Spinal cord (tissue), 10 donors: ENCODE results near the gene FOXN3. TPM values are rescaled to one million over a fixed set of nuclear protein-coding genes. Genes with fewer than 3 reads are reported as not detected.

ENCODE experiments used
- DNase-seq, 6 donors: peaks; one replicate each; pipeline versions ENCODE4 v3.0.0 to v3.0.0-alpha.2; 2013 to 2015; ENCODE audit warnings: low spot score in 6 of 6, low read depth in 4 of 6
- H3K27ac ChIP-seq: one replicate; pipeline ENCODE4 v1.5.1; 2013; ENCODE audit warnings: low read depth, low read length, control low read depth
- H3K27me3 ChIP-seq: one replicate; pipeline ENCODE4 v1.6.1; 2013; ENCODE audit warnings: low read length; ENCODE audit not compliant: control insufficient read depth, insufficient read depth
- H3K36me3 ChIP-seq: one replicate; pipeline ENCODE4 v1.6.1; 2013; ENCODE audit warnings: low read length; ENCODE audit not compliant: control insufficient read depth, insufficient read depth
- H3K4me1 ChIP-seq: one replicate; pipeline ENCODE4 v1.6.1; 2013; ENCODE audit warnings: low read length; ENCODE audit not compliant: control insufficient read depth, insufficient read depth
- H3K4me3 ChIP-seq: one replicate; pipeline ENCODE4 v1.5.1; 2013; ENCODE audit warnings: low read depth, low read length, control low read depth
- H3K9me3 ChIP-seq: one replicate; pipeline ENCODE4 v1.6.1; 2013; ENCODE audit warnings: low read length; ENCODE audit not compliant: control insufficient read depth, insufficient read depth
- WGBS: methylation state at CpG from one replicate; pipeline ENCODE4 v1.1.5; 2013; ENCODE audit warnings: missing lambda C conversion rate; ENCODE audit not compliant: insufficient coverage; 5-methylcytosine and 5-hydroxymethylcytosine counted together
- polyA plus RNA-seq, 2 donors: library from polyadenylated mRNA; unstranded; fragments of 120-200 nt; gene quantifications; one replicate each; pipeline ENCODE4 v1.2.1, GENCODE V29; 2013; ENCODE audit not compliant: insufficient read length in 2 of 2
- total RNA-seq, 2 donors: library from RNA; depleted of rRNA in 1 of 2; stranded (reverse); fragments of 120-200 nt in 1 of 2; fragments of >200 nt in 1 of 2; gene quantifications; one replicate each; pipeline versions ENCODE4 v1.2.3 to v1.2.4, GENCODE V29; 2013 to 2014
- donor health status: healthy.

The FOXN3 gene
- total and polyA plus RNA-seq, 4 donors, result 37.8 to 56.8 (median 46.8) TPM

DNA sequence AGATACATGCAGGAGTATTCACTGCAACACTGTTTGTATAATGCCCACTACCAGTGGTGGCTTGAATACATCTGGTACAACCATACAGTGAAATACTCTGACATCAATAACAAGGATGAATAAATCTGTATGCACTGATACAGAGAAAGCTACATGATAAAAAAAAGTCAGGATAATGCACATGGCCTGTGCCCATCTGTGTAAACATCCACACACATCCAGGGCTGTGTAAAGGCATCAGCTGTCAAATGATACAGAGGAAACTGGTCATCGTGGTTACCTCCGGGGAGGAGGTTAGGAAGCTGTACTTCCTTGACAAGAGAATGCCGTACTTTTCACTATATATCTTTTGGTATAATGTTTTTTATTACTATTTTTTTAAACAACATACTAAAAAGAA is 176.6 kb downstream of the FOXN3 start:
- no CpG with 5 or more reads among the region's 3 CpGs for WGBS
- DNase-seq, result no peak
- H3K27ac ChIP-seq, result no peak overlapping the region

DNA sequence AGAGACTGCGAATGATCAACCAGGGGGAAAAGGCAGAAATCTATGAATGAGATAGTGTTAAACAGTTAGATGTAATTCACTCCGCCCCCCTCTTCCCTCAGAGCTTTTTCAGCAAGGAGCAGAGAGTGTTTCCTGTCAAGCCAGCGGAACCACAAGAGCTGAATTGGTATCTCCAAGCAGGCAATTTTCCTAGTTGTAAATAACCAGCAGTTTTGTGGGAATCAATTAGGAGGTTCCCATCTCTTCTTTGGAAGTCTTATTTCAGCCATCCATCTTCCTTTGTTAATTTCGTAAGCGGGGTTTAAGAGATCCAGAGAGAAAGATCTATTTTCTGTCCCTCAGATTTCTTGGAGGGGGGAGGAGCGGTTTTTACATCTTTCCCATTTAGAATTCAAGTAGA is 178.0 kb downstream of the FOXN3 start:
- no peaks in the 10 kb centered on the region for H3K36me3 ChIP-seq
- no peaks in the 10 kb centered on the region for H3K9me3 ChIP-seq
- no peak overlapping the region for H3K4me3 ChIP-seq
- peak in 4 of 6 donors; percentile 48 to 90 (median 70) for DNase-seq
- H3K27ac ChIP-seq, result peak overlapping the region; percentile 72
- H3K4me1 ChIP-seq, result peaks cover 34% of the 10 kb centered on the region
- WGBS, result no CpG with 5 or more reads among the region's 6 CpGs
- no peaks in the 10 kb centered on the region for H3K27me3 ChIP-seq

More for the DNA sequence above, 176.6 kb downstream of the FOXN3 start:
- Histone ChIP-seq H3K36me3 (no peaks in the 10 kb centered on the region), H3K9me3 (no peaks in the 10 kb centered on the region), H3K4me1 (peaks cover 29% of the 10 kb centered on the region), H3K4me3 (no peak overlapping the region), H3K27me3 (no peaks in the 10 kb centered on the region)

DNA sequence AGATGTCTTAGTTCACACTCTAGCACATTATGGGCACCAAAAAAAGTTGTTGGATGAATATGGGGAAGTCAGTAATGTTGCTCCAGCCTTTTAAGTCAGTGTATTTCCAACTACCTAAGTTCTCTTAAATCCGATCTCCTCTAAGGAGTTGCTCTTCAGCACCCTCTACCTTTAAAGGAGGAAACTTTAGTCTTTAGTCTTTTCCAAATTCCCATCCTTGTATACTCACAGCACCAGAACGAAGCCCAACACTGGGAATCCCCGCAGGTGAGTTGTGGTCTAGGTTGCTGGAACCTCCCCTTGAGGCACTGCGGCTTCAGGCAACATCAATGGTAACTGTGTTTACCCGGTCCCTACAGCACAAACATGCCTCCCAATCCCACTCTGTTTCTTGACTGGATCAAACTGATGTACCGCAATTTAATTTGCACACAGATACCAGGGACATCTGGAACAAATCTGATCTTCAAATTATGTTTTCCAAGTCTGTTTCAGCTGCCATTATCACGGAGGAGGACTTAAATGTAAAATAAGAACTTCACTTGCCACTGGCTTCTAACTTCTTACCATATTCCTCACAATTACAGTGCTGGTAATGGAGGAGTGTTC is 179.0 kb downstream of the FOXN3 start:
- no peaks in the 10 kb centered on the region for H3K27me3 ChIP-seq
- H3K36me3 ChIP-seq, result no peaks in the 10 kb centered on the region
- no peak overlapping the region for H3K4me3 ChIP-seq
- peak in 2 of 6 donors; percentile 36 to 59 for DNase-seq
- 92% methylated on average over 3 of the region's 7 CpGs for WGBS
- peaks cover 26% of the 10 kb centered on the region for H3K4me1 ChIP-seq
- H3K27ac ChIP-seq, result peak overlapping the region; percentile 72
- no peaks in the 10 kb centered on the region for H3K9me3 ChIP-seq

DNA sequence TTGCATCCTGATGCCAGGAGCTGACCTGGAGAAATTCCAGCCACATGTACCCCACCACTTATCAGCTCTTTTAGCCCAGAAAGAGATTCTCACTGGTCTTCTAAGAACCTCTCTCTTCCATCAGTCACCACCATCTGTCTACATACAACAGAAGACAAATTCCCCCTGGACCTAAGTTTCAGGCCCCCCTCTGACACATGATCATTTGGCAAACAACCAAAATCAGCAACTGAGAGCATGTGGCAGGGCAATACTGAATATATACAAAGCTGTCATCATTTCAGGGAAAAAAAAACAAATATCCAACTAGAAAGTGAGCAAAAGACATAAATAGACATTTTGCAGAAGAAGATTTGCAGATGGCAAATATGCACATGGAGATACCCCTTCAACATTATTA is 180.2 kb downstream of the FOXN3 start:
- Histone ChIP-seq H3K27ac (no peak overlapping the region), H3K4me1 (peaks cover 25% of the 10 kb centered on the region), H3K27me3 (no peaks in the 10 kb centered on the region), H3K4me3 (no peak overlapping the region), H3K36me3 (no peaks in the 10 kb centered on the region), H3K9me3 (no peaks in the 10 kb centered on the region)
- peak in 1 of 6 donors; percentile 49 for DNase-seq

DNA sequence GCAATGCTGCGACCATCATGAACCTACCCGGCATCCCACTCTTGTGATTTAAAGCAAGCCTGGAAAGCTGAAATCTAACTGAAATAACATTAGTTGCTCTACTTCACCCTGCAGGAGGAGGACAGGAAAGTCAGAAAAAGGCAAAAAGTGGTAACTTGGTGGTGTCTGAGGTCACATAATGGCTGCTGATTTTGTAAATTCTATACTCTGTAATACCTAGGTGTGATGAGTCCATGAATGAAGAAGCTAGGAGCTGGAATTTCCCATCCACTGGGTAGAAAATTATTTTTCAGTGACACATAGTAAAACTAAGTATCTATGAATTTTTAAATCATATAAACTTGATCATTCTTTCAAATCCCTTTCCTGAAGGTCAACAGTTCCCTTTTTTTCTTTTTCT is 183.8 kb downstream of the FOXN3 start:
- no CpG with 5 or more reads among the region's 2 CpGs for WGBS
- H3K27me3 ChIP-seq, result no peaks in the 10 kb centered on the region
- DNase-seq, result no peak
- peaks cover 30% of the 10 kb centered on the region for H3K4me1 ChIP-seq
- H3K36me3 ChIP-seq, result no peaks in the 10 kb centered on the region
- no peak overlapping the region for H3K4me3 ChIP-seq
- no peak overlapping the region for H3K27ac ChIP-seq
- no peaks in the 10 kb centered on the region for H3K9me3 ChIP-seq

DNA sequence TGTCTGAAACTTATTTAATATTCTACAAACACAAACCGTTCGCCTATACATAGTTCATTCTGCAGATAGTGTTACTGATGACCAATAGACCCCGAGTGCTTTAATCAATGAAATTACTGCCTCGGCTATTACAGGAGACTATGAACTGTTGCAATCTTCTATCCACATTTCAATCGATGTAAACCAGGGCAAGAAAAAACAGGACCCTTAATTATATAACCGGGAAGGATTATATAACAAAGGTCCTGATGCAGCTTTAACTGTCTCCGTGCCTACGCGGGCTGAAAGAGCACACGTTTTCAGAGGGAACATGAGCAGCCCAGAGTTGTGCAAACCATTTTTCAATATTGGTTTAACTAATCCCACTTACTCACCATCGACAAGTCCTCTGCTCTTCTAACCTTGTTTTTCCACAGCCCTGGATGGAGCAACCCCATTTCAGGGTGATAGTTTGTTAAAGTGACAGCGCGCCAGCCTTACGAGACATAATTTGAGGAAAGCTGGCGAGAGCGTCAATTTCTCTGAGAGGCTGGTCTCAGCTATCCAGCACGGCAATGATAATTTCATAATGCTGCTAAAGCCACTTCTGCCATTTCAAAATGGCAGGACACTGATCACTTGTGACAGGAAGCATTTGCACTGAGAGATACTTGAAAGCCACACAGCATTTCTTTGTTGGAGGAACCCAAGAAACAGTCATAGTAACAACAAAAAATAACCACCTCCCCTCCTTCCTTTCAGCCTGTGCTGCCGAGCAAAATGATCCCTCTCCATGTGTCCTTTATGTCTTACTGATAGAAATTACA is 184.6 kb downstream of the FOXN3 start:
- Histone ChIP-seq H3K27ac (no peak overlapping the region), H3K27me3 (no peaks in the 10 kb centered on the region), H3K9me3 (no peaks in the 10 kb centered on the region), H3K4me1 (peaks cover 32% of the 10 kb centered on the region), H3K4me3 (no peak overlapping the region), H3K36me3 (no peaks in the 10 kb centered on the region)
- peak in 2 of 6 donors; percentile 28 to 62 for DNase-seq
- 72% methylated on average over 11 of the region's 18 CpGs for WGBS

DNA sequence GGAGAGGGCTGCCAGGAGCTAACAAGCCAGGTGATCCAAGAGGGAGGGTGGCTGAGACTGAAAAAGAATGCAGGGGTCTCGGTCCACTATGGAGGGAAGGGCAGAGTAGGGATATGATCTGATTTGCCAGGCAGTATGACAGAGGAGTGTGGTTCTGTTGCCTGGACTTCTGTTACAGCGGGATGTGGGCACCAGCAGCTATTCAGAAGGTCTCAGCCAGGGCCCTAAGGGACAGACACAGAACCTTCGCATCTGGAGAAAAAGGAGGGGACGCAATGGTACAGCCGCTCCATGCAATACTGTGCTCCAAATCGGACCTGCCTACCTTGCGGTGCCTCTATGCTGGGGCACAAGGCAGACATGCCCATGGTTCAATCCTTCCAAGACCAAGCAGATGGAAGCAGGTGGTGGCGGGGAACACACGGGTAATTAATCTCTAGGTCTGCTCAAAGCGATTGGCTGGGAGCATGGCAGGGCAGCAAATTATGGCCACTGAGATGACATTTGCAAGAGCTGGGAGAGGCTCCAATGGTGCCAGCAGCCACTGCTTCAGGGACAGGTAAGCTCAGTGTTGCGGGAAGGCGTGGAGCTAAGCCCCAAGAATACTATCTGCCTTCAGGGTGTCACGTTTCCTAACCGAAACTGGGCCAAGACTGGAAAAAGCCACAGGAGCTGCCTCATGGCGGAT is 185.5 kb downstream of the FOXN3 start:
- Histone ChIP-seq H3K4me3 (no peak overlapping the region), H3K4me1 (peaks cover 31% of the 10 kb centered on the region), H3K9me3 (no peaks in the 10 kb centered on the region), H3K27ac (no peak overlapping the region), H3K27me3 (no peaks in the 10 kb centered on the region), H3K36me3 (no peaks in the 10 kb centered on the region)
- no peak for DNase-seq
- 92% methylated on average over 15 of the region's 15 CpGs for WGBS

DNA sequence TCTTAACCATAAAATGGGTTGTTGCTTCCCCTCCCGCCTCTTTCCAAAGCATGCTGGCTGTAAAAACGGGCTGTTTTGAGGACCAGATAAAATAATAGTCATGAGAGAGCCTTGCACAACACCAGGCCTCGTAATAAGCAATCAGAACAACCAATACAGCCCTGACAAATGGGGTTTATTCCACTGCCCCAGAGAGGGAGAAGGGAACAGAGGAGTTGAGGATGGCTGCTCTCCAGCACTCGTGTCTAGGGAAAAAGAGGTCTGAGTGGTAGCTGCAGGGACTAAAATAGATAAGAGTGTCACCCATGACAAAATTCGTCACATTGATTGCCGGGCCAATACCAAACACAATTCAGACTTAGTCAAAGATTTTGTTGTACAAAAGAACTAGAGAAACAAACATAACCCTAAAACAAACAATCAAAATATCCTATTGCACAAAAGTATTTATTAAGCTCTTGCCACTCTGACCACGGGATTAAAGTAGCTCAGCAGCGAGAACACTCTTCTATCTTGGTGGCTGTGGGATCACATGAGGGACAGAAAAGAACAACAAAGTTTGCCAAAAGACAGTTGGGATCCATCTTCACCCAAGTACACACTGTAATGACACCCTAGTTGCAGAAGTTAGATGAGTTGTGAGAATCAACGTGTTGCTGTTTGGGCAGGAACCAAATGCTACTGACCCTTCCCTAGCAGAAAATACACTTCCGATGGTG is 188.0 kb downstream of the FOXN3 start:
- no peak overlapping the region for H3K27ac ChIP-seq
- peaks cover 23% of the 10 kb centered on the region for H3K4me1 ChIP-seq
- H3K36me3 ChIP-seq, result no peaks in the 10 kb centered on the region
- H3K4me3 ChIP-seq, result no peak overlapping the region
- WGBS, result 100% methylated on average over 1 of the region's 10 CpGs
- no peak for DNase-seq
- H3K27me3 ChIP-seq, result no peaks in the 10 kb centered on the region
- H3K9me3 ChIP-seq, result no peaks in the 10 kb centered on the region

DNA sequence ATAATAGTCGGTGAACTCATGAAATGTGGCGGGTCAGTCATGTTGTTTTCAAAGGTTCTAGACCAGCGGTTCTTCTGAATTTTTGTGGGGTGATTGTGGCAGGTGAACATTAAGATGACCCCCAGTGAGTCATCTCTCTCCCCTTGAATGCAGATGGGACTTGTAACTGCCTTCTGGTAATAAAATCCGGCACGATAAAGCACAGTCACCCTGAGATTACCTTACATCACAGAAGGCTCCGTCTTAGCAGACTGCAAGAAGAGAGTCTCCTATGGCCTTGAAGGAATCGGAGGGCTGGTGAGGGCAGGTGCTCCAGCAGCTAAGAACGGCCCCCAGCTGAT is 189.6 kb downstream of the FOXN3 start:
- H3K9me3 ChIP-seq, result no peaks in the 10 kb centered on the region
- peaks cover 3% of the 10 kb centered on the region for H3K36me3 ChIP-seq
- H3K4me3 ChIP-seq, result no peak overlapping the region
- DNase-seq, result no peak
- H3K27me3 ChIP-seq, result no peaks in the 10 kb centered on the region
- WGBS, result 83% methylated on average over 4 of the region's 8 CpGs
- H3K4me1 ChIP-seq, result peaks cover 29% of the 10 kb centered on the region
- no peak overlapping the region for H3K27ac ChIP-seq
